Fibroblast of skin of scalp (primary cell): Measurements from ENCODE around the gene TTC24. TPM values are rescaled to one million over a fixed set of nuclear protein-coding genes. Genes with fewer than 3 reads are reported as not detected.
"Not testable (repeated sequence)": the region's sequence is repeated elsewhere in the genome, so short reads cannot be mapped to it uniquely, and the experiment has no call there.

Experiments used
- DNase-seq: peaks from one replicate; pipeline ENCODE4 v3.0.0-alpha.2; 2013
- polyA plus RNA-seq, 2 experiments: library from polyadenylated mRNA; unstranded; fragments of 120-200 nt; gene quantifications; one replicate each; pipeline ENCODE4 v1.2.1, GENCODE V29; 2013; ENCODE audit not compliant: insufficient read length in 2 of 2

Gene TTC24
- polyA plus RNA-seq (2013, experiment 1 of 2; ENCODE audit: insufficient read length): not detected
- polyA plus RNA-seq (2013, experiment 2 of 2; ENCODE audit: insufficient read length): not detected

DNA sequence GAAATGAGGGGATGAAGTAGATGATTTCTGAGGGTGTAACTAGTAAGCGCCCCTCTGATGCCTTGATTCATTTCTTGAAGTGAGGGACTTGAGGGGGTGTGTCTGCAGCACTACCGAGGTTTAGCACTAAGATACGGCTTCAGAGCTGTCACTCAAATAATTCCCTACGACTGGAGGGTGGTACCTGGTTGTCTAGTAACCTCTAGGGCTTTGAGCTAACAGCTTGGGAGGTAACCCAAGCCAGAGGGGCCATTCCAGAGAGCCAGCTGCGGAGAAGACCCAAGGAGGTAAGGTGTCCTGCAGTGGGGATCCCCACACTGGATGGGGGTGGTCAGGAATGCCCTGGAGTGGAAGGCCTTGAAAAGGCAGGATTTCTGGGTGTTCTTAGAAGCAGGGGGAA, at the start of gene TTC24:
TSS of gene TTC24 (plus strand) at position 252 of the 400 bp plus-strand sequence. CDS start 1,642 bp downstream, outside the sequence.
- no peak for DNase-seq

DNA sequence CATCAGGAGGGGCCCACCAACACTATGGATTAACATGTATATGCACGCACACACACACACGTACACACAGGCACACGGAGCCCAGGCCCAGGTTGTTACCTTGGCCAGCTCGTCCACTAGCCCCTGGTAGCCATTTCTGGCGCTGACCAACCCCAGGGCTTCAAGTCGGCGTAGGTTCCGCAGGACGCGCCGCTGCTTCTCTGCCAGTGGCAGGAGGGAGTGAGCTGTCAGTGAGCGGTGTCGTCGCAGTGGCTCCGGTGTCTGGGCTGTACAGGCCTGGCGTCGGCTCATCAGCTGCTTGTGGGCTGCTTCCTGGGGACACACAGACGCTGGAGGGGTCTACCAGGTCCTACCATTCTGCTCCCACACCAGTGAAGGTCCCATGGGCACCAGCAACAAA, 49.5 kb upstream of the TTC24 start:
- no peak for DNase-seq

DNA sequence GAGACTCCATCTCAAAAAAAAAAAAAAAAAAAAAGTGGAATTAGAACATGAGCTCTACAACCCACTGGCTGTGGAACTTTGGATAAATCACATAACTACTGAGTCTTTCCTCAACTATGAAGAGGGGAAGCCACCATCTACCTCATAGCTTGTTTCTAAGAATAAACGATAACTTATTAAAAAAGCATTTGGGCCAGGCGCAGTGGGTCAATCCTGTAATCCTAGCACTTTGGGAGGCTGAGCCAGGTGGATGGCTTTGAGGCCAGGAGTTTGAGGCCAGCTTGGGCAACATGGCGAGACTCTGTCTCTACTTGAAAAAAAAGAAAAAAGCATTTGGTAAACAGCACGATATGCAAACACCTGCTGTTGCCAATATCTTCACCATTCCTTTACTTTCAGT, 47.1 kb upstream of the TTC24 start:
- no peak for DNase-seq

DNA sequence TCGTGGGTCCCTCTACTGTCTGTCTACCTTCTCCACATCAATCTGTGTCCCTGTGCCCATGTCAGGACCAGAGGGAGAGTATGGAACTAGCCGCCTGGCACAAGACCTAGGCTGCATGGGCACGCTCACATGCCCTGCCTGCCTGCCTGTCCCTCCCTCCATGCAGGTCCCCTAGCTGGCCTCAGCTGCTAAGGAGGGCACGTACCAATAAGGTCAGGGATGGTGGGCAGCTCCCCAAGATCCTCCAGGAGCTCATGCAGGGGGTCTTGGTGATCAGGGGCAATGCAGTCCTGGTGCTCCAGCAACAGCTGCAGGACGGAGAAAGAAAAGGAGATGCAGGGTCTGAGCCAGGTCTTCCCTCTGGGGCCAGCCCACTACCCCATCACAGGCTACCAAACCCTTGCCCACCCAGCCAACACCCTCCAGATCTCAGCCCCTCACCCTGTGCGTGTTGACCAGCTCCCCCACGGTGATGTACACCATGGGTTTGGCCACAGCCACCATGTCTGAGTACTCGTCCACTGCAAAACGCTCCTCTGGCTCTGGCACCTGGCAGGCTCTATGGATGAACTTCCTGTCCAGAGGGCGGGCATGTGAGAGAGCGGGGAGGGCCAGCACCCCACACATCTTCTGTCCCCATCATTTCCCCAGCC, 45.8 kb upstream of the TTC24 start:
- no peak for DNase-seq

DNA sequence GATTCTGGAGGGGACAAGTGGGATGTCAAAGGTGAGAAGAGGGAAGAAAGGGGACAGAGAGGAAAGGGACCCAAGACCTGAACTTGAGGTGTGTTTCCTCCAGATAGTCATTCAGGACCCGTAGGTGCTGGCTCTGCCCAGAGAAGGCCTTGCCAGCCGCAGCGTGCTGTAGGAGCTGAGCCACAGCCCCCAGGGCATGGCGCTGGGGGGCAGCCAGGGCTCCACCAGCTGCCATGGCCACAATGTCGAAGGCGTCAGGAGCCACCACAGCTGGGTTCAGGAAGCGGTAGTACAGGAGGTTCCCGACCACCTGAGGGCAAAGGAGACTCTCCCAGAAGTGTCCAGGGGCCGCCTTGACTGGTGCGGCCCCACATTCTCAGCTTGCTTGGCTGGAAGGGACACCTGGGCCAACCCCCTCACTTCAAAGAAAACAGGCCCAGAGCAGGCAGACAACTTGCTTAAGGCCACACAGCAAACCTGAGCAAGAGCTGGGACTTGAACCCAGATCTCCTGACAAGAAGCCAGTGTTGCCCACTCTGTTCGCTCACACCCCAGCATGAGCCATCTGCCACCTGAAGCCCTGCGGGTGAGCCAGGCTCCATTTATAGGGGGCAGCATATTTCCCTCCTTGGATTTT, 45.0 kb upstream of the TTC24 start:
- DNase-seq: no peak

DNA sequence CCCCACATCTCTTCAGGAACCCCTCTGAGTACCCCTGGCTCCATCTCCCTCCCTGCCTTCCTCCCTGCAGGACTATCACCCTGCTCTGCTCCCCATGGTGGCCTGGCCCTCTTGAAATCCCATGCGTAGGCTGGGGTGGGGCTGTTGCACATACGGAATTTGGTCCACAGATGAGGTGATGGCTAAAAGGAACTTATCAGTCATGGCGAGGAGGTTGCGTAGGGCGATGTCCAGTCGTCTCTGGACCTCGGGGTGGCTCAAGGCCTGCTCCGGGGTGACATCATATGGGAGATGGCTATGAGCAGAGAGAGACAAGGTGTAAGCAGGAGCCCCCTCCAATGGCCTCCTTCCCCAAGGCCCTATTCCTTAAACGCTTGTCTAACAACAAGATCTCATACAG, 42.5 kb upstream of the TTC24 start:
- no peak for DNase-seq

DNA sequence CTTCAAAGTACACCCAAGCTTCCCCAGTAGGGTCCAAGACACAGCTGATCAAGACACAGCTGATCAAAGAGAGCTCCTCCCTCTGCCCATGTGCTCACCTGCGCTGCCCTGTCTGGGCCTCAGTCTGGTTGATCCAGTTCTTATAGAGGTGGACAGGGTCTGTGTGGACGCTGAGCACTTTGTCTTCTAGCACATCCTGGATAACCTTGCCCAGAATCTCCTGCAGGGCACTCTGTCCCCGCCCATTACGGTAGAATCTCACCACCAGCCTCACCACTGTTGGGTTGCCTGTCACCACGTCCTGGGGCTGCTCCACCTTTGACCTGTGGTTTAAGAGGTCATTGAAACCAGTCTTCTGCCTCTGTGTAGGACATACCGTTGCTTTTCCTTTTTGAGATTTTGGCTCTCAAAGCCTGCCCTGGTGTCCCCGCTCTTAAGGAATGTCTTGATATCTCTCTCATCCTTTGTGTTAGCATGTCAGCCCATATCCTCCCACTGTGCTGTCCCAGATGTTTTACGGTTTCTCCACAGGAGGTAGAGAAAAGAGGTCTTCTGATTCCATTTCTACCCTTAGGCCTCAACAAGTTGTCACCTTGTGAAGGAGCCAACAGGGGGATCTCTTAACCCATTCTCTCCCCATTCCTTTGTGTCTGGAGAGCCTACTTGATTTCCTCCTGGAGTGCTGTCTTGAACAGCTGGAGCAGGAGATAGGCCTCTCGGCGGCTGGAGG, 40.6 kb upstream of the TTC24 start:
- no peak for DNase-seq

DNA sequence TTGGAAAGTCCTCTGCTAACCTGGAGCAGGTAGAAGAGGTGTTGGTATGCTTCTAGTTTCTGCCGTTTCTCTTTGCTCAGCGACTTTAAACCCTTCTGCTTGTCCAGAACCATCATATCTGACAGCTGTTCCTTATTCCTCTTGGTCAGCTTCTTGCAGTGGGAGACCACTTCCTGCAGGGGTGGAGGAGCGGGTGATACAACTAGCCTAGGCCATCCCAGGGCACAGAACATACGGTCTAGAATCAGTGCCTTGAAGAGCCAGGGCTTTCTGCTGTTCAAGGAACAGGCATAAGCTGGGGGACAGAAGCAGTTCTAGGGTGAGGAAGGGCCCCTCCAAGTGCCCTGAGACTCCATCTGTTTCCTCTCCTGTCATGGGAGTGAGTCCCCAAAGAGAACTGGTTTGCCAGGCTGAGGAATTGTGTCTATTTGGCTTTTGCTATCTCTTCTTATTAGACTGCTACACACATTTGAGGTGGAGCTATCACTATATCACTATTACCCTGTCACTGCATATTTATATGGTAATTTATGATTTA, 39.6 kb upstream of the TTC24 start:
- no peak for DNase-seq

DNA sequence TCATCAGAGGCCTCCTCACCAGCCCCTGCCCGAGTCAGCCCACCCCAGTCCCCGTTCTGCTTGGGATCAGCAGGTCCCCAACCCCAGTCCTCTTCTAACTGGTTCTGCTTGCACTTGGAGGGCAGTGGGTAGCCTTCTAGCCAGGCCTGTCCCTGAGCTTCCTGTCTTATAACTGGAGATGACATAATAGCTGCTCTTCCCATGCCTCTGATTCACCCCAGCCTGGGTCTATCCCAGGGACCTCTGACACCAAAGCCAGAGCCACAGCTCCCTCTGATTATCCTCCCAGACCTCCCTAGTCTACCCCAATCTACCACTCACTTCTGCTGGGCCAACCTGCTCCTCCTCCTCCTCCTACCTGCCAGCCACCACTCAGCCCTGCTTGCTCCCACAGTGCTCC, 38.6 kb upstream of the TTC24 start:
- DNase-seq: no peak

DNA sequence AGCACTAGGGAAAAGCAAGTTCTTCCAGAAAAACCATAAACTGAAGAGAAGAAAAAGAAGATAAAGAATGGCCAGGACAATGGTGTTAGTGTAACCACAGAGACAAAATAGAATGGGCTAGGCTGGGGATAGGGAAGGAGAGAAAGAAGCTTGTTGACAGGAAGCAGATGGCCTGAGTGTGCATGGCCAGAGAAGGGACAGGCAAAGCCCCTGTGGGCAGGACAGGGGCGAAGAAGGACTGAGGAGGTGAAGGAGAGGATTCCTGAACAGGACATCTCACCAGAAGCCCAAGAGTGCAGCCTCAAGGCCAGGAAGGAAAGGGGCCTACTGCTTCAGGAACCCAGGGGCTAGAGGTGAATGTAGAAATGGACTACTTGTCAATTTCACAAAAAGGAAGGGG, 36.5 kb upstream of the TTC24 start:
- DNase-seq: no peak

DNA sequence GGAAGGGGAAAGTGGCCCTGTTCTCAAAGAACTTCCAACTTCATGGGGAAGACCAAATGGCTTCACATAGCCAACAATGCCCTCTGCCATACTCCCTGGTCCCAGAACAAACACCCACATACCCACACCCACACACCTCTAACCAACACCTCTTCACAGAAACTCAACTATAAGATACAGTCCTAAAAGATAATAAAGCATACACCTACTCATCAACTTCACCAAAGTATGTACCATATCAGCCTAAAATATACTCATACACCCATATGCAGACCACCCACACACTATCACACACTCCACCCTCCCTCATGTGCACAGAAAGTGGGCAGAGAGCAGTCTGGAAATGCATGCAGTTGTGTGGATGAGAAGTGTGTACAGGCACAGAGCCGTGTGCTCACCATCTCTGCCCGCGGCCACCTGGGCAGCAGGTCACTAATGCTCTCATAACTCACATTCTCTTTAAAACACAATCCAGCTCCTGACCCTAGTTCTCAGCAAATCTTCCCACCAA, 34.9 kb upstream of the TTC24 start:
- no peak for DNase-seq

DNA sequence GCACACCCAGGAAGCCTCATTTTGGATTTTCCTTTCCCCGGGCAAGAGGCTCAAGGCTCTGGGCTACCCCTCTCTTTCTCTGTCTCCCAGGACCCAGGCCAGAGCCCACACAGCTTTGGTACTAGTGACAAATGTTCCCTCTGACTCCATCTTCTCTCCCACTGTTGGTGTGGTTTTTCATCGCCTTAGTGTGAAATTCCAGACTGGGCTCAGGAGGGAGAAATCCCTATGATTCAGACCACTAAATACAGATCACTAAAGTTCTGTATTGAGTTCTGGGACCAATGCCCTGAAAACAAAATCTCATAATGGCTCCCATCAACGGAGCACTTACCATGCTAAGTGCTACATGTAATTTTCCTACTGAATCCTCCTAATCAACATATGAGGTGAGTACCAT, 33.3 kb upstream of the TTC24 start:
- DNase-seq: peak; percentile 4

DNA sequence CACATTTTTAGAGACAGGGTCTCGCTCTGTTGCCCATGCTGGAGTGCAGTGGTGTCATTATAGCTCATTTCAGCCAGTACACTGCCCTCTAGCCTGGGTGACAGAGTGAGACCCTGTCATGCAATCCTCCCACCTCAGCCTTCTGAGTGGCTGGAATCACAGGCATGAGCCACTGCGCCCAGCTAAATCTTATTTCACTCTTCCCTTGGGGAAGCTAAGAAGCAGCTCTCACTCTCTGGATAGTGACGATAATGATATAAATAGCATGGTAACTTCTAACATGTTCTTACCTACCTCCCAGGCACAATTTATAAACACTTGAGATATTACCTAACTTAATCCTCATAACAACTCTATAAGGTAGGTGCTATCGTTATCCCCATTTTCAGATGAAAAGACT, 32.1 kb upstream of the TTC24 start:
- no peak for DNase-seq

DNA sequence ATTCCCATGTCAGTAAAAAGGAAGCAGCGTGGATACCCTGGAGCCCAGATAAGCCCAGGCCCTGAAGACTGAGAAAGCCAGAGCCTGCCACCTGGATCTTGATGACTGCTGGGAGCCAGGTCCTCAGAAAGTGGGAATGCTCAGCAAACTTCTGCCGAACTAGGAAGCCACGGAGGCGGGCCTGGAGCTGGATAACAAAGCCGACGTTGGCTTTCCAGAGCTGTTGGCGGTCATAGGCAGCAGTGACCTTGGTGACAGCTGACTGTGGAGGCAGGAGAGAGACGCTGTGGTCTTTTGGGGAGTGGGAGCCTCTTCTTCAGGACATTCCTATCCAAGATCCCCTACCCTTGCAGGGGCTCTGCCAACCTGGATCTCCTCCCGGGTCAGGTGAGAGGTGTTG, 31.5 kb upstream of the TTC24 start:
- no peak for DNase-seq

DNA sequence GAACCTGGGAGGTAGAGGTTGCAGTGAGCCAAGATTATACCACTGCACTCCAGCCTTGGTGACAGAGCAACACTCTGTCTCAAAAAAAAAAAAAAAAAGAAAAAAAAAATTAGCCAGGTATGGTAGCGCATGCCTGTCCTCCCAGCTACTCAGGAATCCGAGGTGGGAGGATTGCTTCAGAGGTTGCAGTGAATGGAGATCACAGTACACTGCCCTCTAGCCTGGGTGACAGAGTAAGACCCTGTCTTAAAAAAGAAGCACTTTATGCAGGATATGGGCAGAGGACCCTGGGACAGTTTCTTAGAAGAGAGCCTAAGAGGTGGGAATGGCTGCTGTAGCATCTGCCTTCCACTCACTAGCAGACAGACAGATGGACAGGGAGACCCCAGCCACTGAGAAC, 30.1 kb upstream of the TTC24 start:
- no peak for DNase-seq

DNA sequence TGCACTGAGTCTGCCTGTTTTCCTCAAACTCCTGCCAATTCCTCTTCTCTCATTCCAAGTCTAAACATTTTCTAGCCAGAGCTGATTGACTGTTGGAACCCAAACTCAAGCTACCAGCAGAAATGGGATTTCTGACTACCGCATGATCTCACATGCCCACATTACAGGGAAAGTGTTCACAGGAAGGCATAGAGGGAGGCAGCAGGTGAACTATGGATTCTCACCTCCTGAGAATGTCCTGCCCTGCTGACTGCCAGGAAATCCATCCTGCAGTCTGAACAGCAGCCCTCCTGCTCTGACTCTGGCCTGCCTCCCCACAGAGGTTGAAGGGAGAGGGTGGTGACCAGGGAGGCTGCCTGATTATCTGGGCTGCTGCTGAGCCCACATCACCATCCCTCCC, 29.7 kb upstream of the TTC24 start:
- DNase-seq: no peak

DNA sequence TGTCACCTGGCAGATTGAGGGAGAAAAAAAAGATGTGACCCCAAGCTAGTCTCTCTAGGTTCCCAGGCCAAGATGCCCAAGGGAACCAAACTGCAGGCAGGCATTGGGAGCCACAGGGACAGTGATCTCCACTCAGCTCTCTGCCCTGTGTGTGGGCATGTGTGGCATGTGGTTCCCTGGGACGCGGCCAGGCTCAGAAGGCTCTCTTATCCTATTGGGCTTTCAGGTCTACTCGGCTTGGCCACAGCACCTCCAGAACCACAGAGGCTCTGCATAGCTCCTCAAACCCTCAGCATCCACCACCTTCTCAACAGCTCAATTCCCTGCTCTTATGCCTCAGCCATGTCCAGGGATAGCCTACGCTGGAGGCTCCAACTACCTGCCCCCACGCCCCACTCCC, 29.2 kb upstream of the TTC24 start:
- DNase-seq: no peak

DNA sequence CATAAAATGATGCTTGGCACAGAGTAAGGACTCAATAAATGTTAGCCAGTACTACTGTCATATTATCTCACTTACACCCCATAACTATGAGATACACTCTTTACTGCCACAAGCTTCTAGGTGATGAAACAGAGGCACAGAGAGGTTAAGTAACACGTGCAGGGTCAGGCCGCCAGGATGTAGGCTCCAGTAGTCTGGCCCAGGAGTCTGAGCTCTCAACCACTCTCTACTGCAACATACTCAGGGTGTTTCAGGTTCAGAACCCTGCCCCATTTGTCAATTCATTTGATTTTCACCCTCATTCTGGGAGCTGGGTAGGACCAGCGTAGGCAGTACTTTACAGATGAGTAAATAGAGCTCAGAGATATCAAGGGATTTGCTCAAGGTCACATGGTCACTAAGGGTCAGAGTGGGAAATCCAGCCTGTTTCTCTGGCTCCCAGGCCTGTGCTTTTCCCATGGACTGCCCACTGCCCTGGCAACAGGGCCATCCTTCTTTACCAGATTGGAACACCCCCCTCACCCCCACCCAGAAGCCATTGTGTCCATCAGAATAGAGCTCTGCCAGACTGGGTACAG, 28.4 kb upstream of the TTC24 start:
- DNase-seq: no peak

DNA sequence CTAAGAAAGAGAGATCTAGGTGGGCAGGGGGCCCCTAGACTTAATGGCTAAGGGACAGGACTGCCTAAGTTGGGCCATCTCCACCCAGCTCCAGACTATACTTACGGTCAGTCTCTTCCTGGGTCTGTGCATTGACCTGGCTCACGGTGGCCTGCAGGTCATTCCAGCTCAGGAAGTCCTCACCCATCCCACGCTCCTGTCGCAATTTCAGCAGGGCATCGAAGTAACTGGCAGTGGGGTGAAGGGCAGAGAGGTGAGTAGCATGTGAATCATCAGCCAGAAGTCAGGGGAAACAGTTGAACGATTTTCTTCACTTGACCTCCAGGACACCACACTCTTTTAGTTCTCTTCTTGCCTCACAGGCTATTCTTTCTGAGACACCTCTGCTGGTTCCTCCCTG, 27.7 kb upstream of the TTC24 start:
- no peak for DNase-seq

DNA sequence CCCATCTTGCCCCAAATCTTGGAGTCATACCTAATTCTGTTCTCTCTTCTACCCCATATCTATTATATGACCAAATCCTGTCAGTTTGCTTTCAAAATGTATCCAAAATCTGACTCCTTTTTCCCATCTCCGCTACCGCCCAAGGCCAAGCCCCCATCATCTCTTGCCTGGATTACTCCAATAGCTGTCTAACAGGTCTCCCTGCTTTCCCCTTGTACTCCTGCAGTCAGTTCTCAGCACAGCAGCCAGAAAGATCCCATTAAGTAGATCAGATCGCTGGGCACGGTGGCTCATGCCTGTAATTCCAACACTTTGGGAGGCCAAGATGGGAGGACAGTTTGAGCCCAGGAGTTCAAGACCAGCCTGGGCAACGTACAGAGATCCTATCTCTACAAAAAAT, 27.0 kb upstream of the TTC24 start:
- no peak for DNase-seq

DNA sequence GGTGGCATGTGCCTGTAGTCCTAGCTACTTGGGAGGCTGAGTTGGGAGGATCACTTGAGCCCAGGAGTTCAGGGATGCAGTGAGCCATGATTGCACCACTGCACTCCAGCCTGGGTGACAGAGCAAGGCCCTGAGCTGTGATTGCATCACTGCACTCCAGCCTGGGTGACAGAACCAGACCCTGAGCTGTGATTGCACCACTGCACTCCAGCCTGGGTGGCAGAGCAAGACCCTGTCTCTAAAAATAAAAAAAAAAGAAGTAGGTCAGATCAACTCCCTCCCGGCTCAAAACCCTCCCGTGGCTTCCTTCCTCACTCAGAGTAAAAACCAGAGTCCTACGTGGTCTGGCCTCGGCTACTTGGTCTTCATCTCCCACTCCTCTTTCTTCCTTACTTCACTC, 26.6 kb upstream of the TTC24 start:
- DNase-seq: not testable (repeated sequence)

DNA sequence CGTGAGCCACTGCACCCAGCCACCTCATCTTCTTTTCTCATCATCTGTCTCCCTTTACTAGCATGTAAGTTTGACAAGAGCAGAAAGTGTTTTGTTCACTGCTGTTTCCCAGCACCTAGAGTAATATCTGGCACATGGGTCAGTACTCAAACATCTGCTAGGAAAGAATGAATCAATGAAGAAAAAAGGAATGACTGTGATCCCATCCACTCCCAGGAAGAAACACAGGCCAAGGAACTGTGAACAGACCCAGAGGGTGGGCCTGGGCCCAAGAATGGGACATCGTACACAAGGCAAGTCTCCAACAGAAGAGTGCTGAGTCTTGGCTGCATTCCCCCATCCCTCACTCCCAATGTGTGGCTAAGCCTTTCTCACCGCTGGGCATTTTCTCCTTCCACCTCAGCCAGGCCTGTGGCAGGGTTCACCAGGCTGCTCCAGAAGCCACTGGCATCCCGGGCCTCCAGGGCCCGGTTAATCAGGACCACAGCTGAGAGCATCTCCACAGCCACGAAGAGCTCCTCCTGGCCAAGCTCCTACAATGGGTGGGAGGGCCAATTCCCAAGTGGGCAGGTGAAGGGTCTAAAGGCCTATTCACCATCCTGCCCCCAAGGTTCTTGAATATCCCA, 25.6 kb upstream of the TTC24 start:
- DNase-seq: no peak

DNA sequence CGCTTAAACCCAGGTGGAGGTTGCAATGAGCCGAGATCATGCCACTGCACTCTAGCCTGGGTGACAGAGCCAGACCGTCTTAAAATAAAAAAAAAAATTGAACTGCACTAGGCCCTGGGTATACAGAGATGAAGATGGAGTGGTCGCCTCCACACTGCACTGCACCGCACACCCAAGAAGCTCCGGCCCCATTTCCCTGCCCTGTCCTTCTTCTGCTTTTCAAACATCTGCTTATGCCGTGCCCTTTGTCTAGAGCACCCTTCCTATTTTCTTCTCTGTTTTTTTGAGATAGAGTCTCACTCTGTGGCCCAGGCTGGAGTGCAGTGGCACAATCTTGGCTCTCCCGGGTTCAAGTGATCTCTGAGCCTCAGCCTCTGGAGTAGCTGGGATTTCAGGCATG, 24.6 kb upstream of the TTC24 start:
- no peak for DNase-seq
